Glutamatergic neuron (in vitro differentiated cells): ENCODE measurements around the gene HERPUD1. TPM values are rescaled to one million over a fixed set of nuclear protein-coding genes. Genes with fewer than 3 reads are reported as not detected.

Source experiments
- DNase-seq: peaks from one replicate; pipeline ENCODE4 v3.0.0; 2022
- H3K27ac Mint-ChIP-seq: one replicate; pipeline ENCODE4 v1.8.0; 2020; ENCODE audit warnings: mild to moderate bottlenecking, mixed read lengths, inconsistent platforms; ENCODE audit not compliant: unreplicated experiment
- H3K27me3 Mint-ChIP-seq: one replicate; pipeline ENCODE4 v1.8.0; 2020; ENCODE audit warnings: mild to moderate bottlenecking, moderate library complexity, mixed read lengths, inconsistent platforms; ENCODE audit not compliant: unreplicated experiment
- H3K36me3 Mint-ChIP-seq: one replicate; pipeline ENCODE4 v1.8.0; 2020; ENCODE audit warnings: mild to moderate bottlenecking, mixed read lengths, inconsistent platforms; ENCODE audit not compliant: unreplicated experiment
- H3K4me1 Mint-ChIP-seq: one replicate; pipeline ENCODE4 v1.8.0; 2020; ENCODE audit warnings: mild to moderate bottlenecking, low read depth, mixed read lengths, inconsistent platforms; ENCODE audit not compliant: unreplicated experiment
- H3K4me3 Mint-ChIP-seq: one replicate; pipeline ENCODE4 v1.8.0; 2020; ENCODE audit warnings: mild to moderate bottlenecking, mixed read lengths, inconsistent platforms; ENCODE audit not compliant: unreplicated experiment
- H3K9me3 Mint-ChIP-seq: one replicate; pipeline ENCODE4 v1.8.0; 2020; ENCODE audit warnings: mild to moderate bottlenecking, moderate library complexity, mixed read lengths, inconsistent platforms; ENCODE audit not compliant: unreplicated experiment
- total RNA-seq: library from RNA; stranded (reverse); fragmentation: NEBNext Ultra II Directional; extraction: Animal tissue kit (Norgen Biotek cat#: 25700); gene quantifications from one replicate; pipeline ENCODE4 v1.2.1, GENCODE V29; 2021; ENCODE audit not compliant: unreplicated experiment
- TF ChIP-seq, protein P1 (sequence below): fragments of 200-600 bp; sonication (generic); IDR thresholded peaks from one replicate; pipeline ENCODE4 v1.5.0; 2021; ENCODE audit not compliant: partially characterized antibody, unreplicated experiment

The HERPUD1 gene
- total RNA-seq, 1 donor from 2014 or later = 160 TPM

DNA sequence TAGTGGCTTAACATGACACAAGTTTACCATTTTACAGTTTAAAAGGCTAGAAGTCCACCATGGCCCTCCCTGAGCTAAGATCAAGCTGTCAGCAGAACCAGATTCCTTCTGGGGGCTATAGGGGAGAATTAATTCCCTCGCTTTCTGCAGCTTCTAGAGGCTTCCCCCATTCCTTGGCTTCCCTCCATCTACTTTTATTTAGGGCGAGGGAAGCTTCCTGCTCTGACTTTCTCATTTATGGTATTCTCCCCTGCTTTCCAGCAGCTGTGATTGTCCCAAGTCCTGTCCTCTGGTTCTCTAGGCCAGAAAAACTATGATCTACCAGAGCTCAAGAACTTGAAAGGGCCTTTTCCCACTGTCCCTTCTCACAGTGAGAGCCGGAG, 34.1 kb downstream of the HERPUD1 start:
- no peaks in the 10 kb centered on the region for H3K36me3 Mint-ChIP-seq
- H3K4me3 Mint-ChIP-seq = no peak overlapping the region
- TF ChIP-seq, protein P1, sequence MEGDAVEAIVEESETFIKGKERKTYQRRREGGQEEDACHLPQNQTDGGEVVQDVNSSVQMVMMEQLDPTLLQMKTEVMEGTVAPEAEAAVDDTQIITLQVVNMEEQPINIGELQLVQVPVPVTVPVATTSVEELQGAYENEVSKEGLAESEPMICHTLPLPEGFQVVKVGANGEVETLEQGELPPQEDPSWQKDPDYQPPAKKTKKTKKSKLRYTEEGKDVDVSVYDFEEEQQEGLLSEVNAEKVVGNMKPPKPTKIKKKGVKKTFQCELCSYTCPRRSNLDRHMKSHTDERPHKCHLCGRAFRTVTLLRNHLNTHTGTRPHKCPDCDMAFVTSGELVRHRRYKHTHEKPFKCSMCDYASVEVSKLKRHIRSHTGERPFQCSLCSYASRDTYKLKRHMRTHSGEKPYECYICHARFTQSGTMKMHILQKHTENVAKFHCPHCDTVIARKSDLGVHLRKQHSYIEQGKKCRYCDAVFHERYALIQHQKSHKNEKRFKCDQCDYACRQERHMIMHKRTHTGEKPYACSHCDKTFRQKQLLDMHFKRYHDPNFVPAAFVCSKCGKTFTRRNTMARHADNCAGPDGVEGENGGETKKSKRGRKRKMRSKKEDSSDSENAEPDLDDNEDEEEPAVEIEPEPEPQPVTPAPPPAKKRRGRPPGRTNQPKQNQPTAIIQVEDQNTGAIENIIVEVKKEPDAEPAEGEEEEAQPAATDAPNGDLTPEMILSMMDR = no peak
- no peaks in the 10 kb centered on the region for H3K27me3 Mint-ChIP-seq
- peaks cover 1% of the 10 kb centered on the region for H3K9me3 Mint-ChIP-seq
- H3K4me1 Mint-ChIP-seq = no peaks in the 10 kb centered on the region
- H3K27ac Mint-ChIP-seq = no peak overlapping the region
- DNase-seq = no peak

DNA sequence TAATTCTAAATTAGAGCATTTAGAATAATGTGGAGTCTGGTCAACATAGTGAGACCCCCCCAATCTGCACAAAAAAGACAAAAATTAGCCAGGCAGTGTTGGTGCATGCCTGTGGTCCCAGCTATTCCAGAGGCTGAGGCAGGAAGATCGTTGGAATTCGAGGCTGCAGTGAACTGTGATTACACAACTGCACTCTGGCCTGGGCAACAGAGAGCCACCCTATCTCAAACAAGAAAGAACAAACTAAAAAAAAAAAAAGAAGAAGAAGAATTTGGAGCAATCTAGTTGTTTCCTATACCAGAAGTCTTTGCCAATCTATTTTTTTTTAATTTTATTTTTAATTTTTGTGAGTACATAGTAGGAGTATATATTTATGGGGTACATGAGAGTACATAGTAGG, 35.8 kb downstream of the HERPUD1 start:
- Mint-ChIP-seq H3K9me3 (peaks cover 4% of the 10 kb centered on the region), H3K27ac (no peak overlapping the region), H3K36me3 (no peaks in the 10 kb centered on the region), H3K4me3 (no peak overlapping the region), H3K4me1 (peaks cover 6% of the 10 kb centered on the region), H3K27me3 (peaks cover 3% of the 10 kb centered on the region)
- TF ChIP-seq, protein P1 = no peak
- no peak for DNase-seq

DNA sequence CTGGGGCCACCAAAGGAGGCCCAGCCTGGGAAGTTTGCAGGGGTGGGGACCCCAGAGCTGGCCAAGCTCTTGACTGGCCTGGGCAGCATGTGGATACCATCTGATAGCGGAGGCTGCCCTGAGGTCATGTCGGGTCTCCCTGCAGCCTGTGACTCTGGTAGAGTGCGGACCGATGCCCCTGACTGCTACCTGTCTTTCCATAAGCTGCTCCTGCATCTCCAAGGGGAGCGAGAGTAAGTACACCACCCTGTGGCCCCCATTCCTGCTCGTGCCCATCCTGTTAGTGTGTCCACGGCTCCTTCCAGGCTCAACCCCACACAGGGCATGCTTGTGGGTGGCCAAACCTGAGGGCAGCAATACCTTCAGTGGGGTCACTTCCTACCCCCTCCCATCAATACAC, 37.8 kb downstream of the HERPUD1 start:
- no peak overlapping the region for H3K27ac Mint-ChIP-seq
- TF ChIP-seq, protein P1 = no peak
- no peaks in the 10 kb centered on the region for H3K36me3 Mint-ChIP-seq
- H3K9me3 Mint-ChIP-seq = peaks cover 8% of the 10 kb centered on the region
- peaks cover 4% of the 10 kb centered on the region for H3K27me3 Mint-ChIP-seq
- peaks cover 6% of the 10 kb centered on the region for H3K4me1 Mint-ChIP-seq
- DNase-seq = no peak
- no peak overlapping the region for H3K4me3 Mint-ChIP-seq

DNA sequence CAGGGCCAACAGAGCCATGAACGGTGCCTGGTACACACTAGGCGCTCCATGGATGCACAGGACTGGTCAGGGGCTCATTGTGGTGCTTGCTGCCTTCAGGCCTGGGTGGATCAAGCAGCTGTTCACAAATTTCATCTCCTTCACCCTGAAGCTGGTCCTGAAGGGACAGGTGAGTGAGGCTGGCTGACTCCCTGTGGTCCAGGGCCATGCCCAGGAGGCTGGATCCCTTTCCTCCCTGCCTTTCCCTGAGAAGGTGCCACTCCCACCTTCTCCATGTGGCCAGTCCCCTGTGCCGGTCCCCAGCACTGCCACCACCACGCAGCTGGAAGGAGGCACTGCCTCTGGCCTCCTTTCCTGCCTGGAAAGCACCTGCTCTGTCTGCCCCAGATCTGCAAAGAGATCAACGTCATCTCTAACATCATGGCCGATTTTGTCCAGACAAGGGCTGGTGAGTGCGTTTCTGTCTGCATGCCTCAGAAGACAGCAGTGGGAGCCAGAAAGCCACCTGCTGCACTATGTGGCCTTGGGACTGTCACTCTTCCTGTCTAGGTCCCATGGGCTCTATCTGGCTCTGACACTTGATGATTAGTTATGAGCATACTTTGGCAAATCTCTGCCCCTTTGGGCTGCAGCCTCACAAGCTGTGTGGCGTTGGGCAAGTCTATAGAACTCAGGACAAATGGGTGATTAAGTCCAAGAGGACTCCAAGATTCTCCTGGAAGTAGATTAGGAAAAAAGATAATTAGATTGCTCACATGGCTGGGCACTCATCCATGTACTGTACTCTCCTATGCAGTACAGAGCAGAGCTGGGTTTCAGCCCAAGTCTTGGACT, 39.2 kb downstream of the HERPUD1 start:
- Mint-ChIP-seq H3K4me3 (no peak overlapping the region), H3K4me1 (peaks cover 6% of the 10 kb centered on the region), H3K27me3 (peaks cover 6% of the 10 kb centered on the region), H3K9me3 (peaks cover 8% of the 10 kb centered on the region), H3K36me3 (no peaks in the 10 kb centered on the region), H3K27ac (no peak overlapping the region)
- TF ChIP-seq, protein P1 = no peak
- no peak for DNase-seq

DNA sequence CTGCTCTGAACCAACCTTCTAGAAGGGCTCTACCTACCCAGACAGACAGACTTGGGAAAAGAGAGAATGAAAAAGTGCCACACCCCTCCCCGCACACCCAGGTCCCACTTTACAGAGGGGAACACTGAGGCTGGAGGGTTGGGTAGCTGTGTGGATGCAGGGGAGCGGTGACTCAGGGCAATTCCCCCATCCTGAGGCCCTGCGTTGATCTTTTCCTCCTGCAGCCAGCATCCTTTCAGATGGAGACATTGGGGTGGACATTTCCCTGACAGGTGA, 39.8 kb downstream of the HERPUD1 start:
- no peak overlapping the region for H3K4me3 Mint-ChIP-seq
- DNase-seq = no peak
- H3K9me3 Mint-ChIP-seq = peaks cover 8% of the 10 kb centered on the region
- H3K36me3 Mint-ChIP-seq = peaks cover 4% of the 10 kb centered on the region
- peaks cover 6% of the 10 kb centered on the region for H3K27me3 Mint-ChIP-seq
- peaks cover 6% of the 10 kb centered on the region for H3K4me1 Mint-ChIP-seq
- TF ChIP-seq, protein P1 = no peak
- no peak overlapping the region for H3K27ac Mint-ChIP-seq
